ENCODE measurements around the gene PLSCR3. TPM values are rescaled to one million over a fixed set of nuclear protein-coding genes. Genes with fewer than 3 reads are reported as not detected.
A peak's percentile ranks its signal among the peaks of the same experiment; 100 is the strongest.

PLSCR3 gene
- total and polyA plus RNA-seq, 3 donors from 2014 or later = 13.6 to 19.4 (median 14.2) TPM

DNA sequence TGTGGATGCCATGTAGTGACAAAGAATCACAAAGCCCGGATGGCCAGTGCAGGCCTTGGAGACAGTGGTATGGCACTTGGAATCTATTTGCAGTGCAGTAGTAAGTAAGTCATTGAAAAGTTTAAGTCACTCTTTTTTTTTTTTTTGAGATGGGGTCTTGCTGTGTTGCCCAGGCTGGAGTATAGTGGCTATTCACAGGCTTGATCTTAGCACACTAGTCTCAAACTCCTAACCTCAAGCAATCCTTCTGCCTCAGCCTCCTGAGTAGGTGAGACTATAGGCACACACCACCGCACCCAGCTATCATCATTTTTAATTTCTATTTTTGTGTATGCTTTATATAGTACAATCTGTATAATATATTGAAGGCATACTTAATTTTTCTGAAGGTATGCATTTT lies 4.3 kb upstream of the PLSCR3 start:
- TF ChIP-seq POLR2A (IDR thresholded peaks at IDR 0.05) = no peak
- TF ChIP-seq, protein P1, sequence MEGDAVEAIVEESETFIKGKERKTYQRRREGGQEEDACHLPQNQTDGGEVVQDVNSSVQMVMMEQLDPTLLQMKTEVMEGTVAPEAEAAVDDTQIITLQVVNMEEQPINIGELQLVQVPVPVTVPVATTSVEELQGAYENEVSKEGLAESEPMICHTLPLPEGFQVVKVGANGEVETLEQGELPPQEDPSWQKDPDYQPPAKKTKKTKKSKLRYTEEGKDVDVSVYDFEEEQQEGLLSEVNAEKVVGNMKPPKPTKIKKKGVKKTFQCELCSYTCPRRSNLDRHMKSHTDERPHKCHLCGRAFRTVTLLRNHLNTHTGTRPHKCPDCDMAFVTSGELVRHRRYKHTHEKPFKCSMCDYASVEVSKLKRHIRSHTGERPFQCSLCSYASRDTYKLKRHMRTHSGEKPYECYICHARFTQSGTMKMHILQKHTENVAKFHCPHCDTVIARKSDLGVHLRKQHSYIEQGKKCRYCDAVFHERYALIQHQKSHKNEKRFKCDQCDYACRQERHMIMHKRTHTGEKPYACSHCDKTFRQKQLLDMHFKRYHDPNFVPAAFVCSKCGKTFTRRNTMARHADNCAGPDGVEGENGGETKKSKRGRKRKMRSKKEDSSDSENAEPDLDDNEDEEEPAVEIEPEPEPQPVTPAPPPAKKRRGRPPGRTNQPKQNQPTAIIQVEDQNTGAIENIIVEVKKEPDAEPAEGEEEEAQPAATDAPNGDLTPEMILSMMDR (IDR thresholded peaks at IDR 0.05) = no peak
- intact Hi-C loops (cut with DNase I; ENCODE audit: low total_unique reads) = no loop called here
- 88 to 95% methylated on average over 2 of the region's 2 CpGs for WGBS, 2 donors

DNA sequence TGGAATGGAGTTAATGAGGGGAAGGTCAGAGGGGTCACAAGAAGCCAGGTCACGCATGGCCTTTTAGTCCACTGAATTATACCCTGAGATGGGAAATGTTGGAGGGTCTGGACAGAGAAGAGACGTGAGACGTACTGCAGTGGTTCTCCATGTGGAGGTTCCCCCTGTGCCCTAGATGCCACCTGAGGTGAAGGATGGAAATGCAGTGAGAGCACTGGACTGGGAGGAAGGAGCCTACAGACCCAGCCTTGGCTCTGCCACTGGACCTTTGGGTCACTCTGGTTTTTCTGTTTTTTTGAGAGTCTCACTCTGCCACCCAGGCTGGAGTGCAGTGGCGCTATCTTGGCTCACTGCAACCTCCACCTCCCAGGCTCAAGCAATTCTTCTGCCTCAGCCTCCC lies 1.8 kb upstream of the PLSCR3 start:
- no peaks in the 10 kb centered on the region for H3K27me3 ChIP-seq
- H3K4me1 ChIP-seq = peaks cover 15% of the 10 kb centered on the region
- DNase-seq = no peak
- no peaks in the 10 kb centered on the region for H3K9me3 ChIP-seq
- intact Hi-C loops (cut with DNase I; ENCODE audit: low total_unique reads) = no loop called here
- H3K36me3 ChIP-seq (ENCODE audit: low read depth, missing control alignments) = no peaks in the 10 kb centered on the region
- H3K4me3 ChIP-seq = no peak overlapping the region
- no peak overlapping the region for H3K27ac ChIP-seq
- TF ChIP-seq, protein P1 (IDR thresholded peaks at IDR 0.05) = no peak
- TF ChIP-seq POLR2A (IDR thresholded peaks at IDR 0.05) = no peak
- 83 to 88% methylated on average over 4 of the region's 4 CpGs for WGBS, 2 donors

More for the DNA sequence above, 4.3 kb upstream of the PLSCR3 start:
- Histone ChIP-seq H3K9me3 (no peaks in the 10 kb centered on the region), H3K27me3 (no peaks in the 10 kb centered on the region), H3K36me3 (ENCODE audit: low read depth, missing control alignments) (no peaks in the 10 kb centered on the region), H3K27ac (no peak overlapping the region), H3K4me3 (no peak overlapping the region), H3K4me1 (peaks cover 17% of the 10 kb centered on the region)
- no peak for DNase-seq

DNA sequence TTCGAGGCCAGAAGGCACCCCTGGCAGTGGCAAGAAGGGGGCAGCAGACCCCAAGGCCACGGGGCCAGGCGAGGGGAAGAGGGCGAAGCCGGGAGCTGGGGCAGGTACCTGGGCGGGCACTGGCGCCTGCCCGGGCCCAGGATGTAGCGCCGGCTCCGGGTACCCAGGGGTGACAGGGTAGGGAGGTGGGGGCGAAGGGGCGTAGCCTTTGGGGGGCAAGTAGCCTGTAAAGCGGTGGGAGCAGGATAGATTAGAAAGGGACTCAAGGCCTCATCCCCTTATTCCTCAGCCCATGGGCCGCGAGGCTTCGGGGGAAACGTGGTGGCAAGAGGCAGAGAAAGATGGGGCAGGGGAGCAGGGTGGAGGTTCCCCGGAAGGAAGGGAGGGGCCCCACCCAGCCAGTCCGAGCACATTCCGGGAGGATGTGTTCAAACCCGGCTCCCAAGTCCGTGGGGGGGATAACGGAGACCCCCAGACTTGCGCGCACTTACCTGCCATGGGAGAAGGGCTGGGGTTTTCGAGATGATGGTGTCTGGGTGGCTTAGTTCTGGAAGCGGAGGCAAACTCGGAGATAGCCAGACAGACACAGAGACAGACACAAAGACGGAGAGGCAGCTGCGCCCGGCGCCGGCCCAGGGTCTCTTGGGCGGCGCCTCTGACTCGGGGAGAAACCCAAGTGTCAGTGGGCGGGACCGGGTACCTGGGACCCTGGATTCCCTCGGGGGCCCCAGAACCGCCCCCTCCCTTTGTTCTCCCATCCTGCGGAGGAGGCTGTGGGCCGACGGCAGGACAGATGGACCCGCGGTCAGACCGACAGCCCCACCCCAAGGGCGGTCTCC lies 493 bp downstream of the PLSCR3 start:
- intact Hi-C loops (cut with DNase I; ENCODE audit: low total_unique reads) = no loop called here
- H3K27me3 ChIP-seq = no peaks in the 10 kb centered on the region

DNA sequence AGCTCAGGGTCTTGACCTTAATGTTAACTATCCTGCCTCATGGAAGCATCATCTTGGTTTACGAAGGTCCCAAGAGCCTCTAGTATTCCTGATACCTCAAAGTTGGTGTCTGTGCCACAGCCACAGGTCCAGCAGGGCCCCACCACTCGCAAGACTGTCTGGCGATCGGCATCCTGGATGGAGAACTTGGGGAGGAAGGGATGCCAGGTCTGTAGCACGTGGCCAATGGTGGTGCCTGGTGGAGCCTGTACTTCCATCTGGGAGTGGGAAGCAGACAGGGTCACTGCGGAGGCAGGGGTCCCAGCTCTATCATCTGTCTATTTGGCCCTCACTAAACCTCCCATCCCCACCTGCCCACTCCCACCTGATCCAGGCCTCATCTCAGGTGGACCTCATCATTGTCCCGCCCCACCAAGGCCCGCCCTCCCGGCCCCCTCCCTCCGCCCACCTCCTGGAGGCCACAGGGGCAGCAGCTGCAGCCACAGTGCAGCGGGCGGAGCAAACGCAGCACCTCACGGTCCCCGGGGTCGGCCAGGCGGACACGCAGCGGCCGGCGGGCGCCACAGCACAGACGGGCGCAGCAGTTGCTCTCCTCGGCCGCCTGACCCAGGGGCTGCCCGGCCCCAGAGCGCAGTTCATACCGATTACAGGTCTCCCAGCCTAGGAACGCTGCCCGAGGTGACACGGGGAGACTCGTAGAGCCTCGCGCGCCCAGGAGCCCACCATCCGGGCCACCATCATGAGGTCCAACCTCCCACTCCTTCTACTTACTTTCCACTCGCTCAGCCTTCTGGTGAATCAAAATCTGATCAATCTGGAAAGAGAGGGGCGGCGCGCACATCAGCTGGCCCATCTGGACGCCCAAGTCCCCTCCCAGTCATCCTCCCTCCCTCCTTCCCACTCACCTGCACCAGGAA lies 1.4 kb downstream of the PLSCR3 start:
- no peak for DNase-seq
- Histone ChIP-seq H3K27ac (no peak overlapping the region), H3K9me3 (no peaks in the 10 kb centered on the region), H3K27me3 (no peaks in the 10 kb centered on the region), H3K4me1 (peaks cover 15% of the 10 kb centered on the region), H3K4me3 (no peak overlapping the region), H3K36me3 (ENCODE audit: low read depth, missing control alignments) (no peaks in the 10 kb centered on the region)
- intact Hi-C loops (cut with DNase I; ENCODE audit: low total_unique reads) = no loop called here
- 62 to 68% methylated on average over 14 to 42 of the region's 42 CpGs for WGBS, 2 donors
- no peak for TF ChIP-seq POLR2A (IDR thresholded peaks at IDR 0.05)

More for the DNA sequence above, 493 bp downstream of the PLSCR3 start:
- H3K4me3 ChIP-seq = peak overlapping the region; percentile 72 to 82
- H3K4me1 ChIP-seq = peaks cover 15% of the 10 kb centered on the region
- TF ChIP-seq, protein P1 (IDR thresholded peaks at IDR 0.05) = no peak
- TF ChIP-seq POLR2A (IDR thresholded peaks at IDR 0.05) = no peak
- no peak for DNase-seq
- H3K9me3 ChIP-seq = no peaks in the 10 kb centered on the region
- WGBS, 2 donors = 3 to 8% methylated on average over 26 to 37 of the region's 48 CpGs
- no peaks in the 10 kb centered on the region for H3K36me3 ChIP-seq (ENCODE audit: low read depth, missing control alignments)
- H3K27ac ChIP-seq = peak overlapping the region; percentile 84 to 92

DNA sequence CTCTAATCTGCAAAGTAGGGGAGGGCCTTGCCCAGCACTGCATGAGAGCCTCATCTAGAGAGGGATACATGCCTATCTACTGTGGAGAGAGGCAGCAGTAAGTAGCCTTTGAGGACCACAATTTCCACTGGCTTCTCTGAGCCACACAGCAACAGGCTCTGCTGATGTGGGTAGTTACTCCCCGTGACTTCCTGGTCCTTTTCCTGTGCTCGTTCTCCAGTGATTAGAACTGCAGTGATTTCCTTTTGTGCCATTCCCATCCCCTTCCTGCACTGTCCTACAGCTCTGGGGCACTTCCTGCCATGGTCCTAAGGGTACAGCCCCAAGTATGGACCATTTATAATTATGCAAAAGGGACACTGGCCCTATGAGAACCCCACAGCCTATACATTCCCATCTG lies 3.0 kb downstream of the PLSCR3 start:
- H3K9me3 ChIP-seq = no peaks in the 10 kb centered on the region
- H3K4me3 ChIP-seq = no peak overlapping the region
- H3K4me1 ChIP-seq = peaks cover 15% of the 10 kb centered on the region
- H3K27ac ChIP-seq = no peak overlapping the region
- intact Hi-C loops (cut with DNase I; ENCODE audit: low total_unique reads) = no loop called here
- H3K36me3 ChIP-seq (ENCODE audit: low read depth, missing control alignments) = no peaks in the 10 kb centered on the region
- DNase-seq = no peak
- no peak for TF ChIP-seq POLR2A (IDR thresholded peaks at IDR 0.05)
- TF ChIP-seq, protein P1 (IDR thresholded peaks at IDR 0.05) = no peak
- 72 to 84% methylated on average over 2 of the region's 2 CpGs for WGBS, 2 donors
- H3K27me3 ChIP-seq = no peaks in the 10 kb centered on the region
